Right atrium auricular region (tissue), 2 donors: ENCODE data around the gene ALG1L2. TPM values are rescaled to one million over a fixed set of nuclear protein-coding genes. Genes with fewer than 3 reads are reported as not detected.
"Not testable (repeated sequence)": the region's sequence is repeated elsewhere in the genome, so short reads cannot be mapped to it uniquely, and the experiment has no call there.

ENCODE experiments used
- DNase-seq: peaks from one replicate; pipeline ENCODE4 v3.0.0-alpha.2; 2019; ENCODE audit warnings: low spot score
- H3K27ac ChIP-seq, 2 donors: fragments of 200-600 bp; sonication (generic); 1 replicate in 1 of 2; 2 replicates in 1 of 2; pipeline ENCODE4 v1.5.1; 2016 to 2019
- H3K27me3 ChIP-seq, 2 donors: fragments of 200-600 bp; sonication (generic); one replicate each; pipeline versions ENCODE4 v1.5.1 to v1.6.0; 2017 to 2019
- H3K36me3 ChIP-seq: fragments of 200-600 bp; sonication (generic); one replicate; pipeline ENCODE4 v1.5.1; 2016
- H3K4me1 ChIP-seq, 2 donors: fragments of 200-600 bp; sonication (generic); one replicate each; pipeline versions ENCODE4 v1.5.1 to v1.6.0; 2017 to 2019
- H3K4me3 ChIP-seq, 2 donors: fragments of 200-600 bp; sonication (generic); 1 replicate in 1 of 2; 2 replicates in 1 of 2; pipeline ENCODE4 v1.5.1; 2017 to 2019; ENCODE audit warnings: mild to moderate bottlenecking in 1 of 2, moderate library complexity in 1 of 2
- H3K9me3 ChIP-seq, 2 donors: fragments of 200-600 bp; sonication (generic); one replicate each; pipeline ENCODE4 v1.5.1; 2019
- CTCF ChIP-seq, 2 donors: fragments of 200-600 bp; sonication (generic); IDR thresholded peaks; one replicate each; pipeline ENCODE4 v1.5.1; 2019; ENCODE audit warnings: antibody characterized with exemption in 2 of 2
- total RNA-seq, 2 donors: library from RNA; depleted of rRNA; stranded (reverse); fragments of >200 nt; gene quantifications; one replicate each; pipeline ENCODE4 v1.1.0, GENCODE V29; 2016

Gene ALG1L2
- total RNA-seq: not detected

DNA sequence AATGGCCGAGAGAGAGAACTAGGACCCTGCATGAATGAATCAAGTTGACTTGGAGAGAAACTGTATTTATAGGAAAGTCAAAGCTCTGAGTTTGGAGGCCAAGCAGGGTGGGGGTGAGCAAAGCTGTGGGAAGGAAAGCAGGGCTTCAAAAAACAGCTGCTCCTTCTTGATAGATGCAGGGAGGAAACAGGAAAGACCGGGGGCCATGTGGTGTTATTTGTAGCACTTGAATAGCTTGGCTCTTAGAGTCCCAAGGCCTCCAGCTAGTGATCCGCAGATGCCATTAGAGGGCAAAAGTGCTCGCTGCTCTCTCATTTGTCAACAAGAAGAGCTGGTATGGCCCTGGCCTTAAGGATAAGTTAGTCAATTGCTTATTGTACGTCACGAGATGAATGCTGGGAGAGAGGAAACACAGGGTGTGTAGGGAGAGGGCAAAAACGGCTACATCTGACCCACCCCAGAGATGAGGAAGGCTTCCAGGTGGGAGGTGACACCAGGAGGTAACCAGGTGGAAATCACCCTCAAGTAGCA is at the start of gene ALG1L2:
TSS of gene ALG1L2 (plus strand) at position 481 of the 531 bp plus-strand sequence. CDS start 186 bp downstream, outside the sequence.
- H3K4me3 ChIP-seq: no peak within 1 kb of the TSS
- H3K27ac ChIP-seq: no peak within 1 kb of the TSS
- H3K27me3 ChIP-seq: no peaks in the 10 kb centered on the region
- TF ChIP-seq CTCF (IDR thresholded peaks at IDR 0.05): no peak
- no peaks in the 10 kb centered on the region for H3K4me1 ChIP-seq
- no peaks in the 10 kb centered on the region for H3K9me3 ChIP-seq
- DNase-seq: no peak
- no peaks in the 10 kb centered on the region for H3K36me3 ChIP-seq

GRCh38 chr3:130037126-130037815 is 44.4 kb upstream of the ALG1L2 start:
- not testable (repeated sequence) for H3K4me1 ChIP-seq, H3K27ac ChIP-seq, H3K9me3 ChIP-seq, DNase-seq, H3K36me3 ChIP-seq, H3K4me3 ChIP-seq, H3K27me3 ChIP-seq

DNA sequence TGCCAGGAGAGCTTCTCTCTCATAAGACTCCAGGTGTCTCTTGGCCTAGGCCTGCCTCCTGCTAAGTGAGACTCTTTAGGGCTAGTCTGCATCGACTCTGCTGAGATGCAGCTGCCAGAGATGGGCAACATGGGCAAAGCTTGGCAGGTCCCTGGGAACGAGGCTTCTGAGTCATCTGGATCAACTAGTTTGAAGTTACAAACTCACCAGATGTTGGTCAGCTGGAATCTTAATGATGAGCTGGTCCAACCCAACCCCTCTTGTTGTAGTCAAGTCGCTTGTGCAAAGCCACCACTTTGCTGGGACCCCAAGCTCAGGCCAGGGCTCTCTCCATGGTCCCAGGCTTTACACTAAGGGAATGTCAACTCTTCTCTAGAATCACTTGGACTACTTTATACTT is 38.9 kb upstream of the ALG1L2 start:
- H3K27ac ChIP-seq, H3K9me3 ChIP-seq, H3K4me3 ChIP-seq, H3K27me3 ChIP-seq, DNase-seq, H3K36me3 ChIP-seq, H3K4me1 ChIP-seq: not testable (repeated sequence)

DNA sequence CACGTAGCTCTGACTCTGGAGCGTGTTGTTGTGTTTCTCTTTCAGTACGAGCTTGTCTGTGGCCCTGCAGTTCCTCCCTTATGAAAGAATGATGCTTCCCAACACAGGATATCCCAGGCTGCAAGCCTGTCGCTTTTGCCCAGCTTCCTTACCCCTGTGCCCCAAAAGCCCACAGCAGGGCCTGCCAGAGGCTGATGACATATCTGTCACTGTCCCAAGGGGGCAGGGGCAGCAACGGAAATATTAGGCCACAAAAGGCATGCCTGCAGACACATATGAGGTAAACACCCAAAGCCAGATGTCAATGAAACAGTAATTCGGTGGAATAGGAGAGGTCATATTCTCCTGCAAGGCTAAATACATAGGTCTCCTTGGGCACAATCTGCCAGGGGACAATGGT is 38.0 kb upstream of the ALG1L2 start:
- H3K27me3 ChIP-seq, H3K27ac ChIP-seq, H3K36me3 ChIP-seq, H3K4me1 ChIP-seq, DNase-seq, H3K4me3 ChIP-seq, H3K9me3 ChIP-seq: not testable (repeated sequence)

GRCh38 chr3:130044370-130044769 is 37.3 kb upstream of the ALG1L2 start:
- DNase-seq: no peak
- TF ChIP-seq CTCF (IDR thresholded peaks at IDR 0.05): no peak

GRCh38 chr3:130048726-130049125 is 32.9 kb upstream of the ALG1L2 start:
- Histone ChIP-seq H3K4me1 (no peaks in the 10 kb centered on the region), H3K36me3 (no peaks in the 10 kb centered on the region), H3K27me3 (no peaks in the 10 kb centered on the region), H3K4me3 (no peak overlapping the region), H3K27ac (no peak overlapping the region), H3K9me3 (no peaks in the 10 kb centered on the region)
- DNase-seq: no peak
- no peak for TF ChIP-seq CTCF (IDR thresholded peaks at IDR 0.05)

More at GRCh38 chr3:130044370-130044769, 37.3 kb upstream of the ALG1L2 start:
- Histone ChIP-seq H3K27ac (no peak overlapping the region), H3K27me3 (no peaks in the 10 kb centered on the region), H3K9me3 (no peaks in the 10 kb centered on the region), H3K36me3 (no peaks in the 10 kb centered on the region), H3K4me3 (no peak overlapping the region), H3K4me1 (no peaks in the 10 kb centered on the region)

DNA sequence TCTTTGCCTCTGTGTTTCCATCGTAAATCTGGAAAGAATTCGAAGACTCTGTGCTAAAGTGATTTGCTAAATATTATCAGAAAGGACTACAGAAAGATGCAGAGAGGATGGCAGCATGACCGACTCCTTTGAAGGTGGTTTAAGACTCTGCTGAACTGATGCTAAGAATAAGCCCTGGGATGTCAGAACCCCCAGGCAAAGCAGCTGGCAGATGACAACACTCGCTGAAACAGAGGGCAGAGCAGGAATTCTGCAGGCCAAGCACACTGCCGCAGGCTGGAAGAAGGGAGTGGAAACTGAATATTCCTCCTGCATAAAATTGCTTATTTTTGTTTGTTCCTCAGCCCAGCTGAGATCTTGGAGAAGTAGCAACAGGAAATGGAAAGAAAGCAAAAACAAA is 29.3 kb upstream of the ALG1L2 start:
- DNase-seq, H3K36me3 ChIP-seq, H3K4me3 ChIP-seq, H3K27me3 ChIP-seq, H3K27ac ChIP-seq, H3K4me1 ChIP-seq, H3K9me3 ChIP-seq: not testable (repeated sequence)

DNA sequence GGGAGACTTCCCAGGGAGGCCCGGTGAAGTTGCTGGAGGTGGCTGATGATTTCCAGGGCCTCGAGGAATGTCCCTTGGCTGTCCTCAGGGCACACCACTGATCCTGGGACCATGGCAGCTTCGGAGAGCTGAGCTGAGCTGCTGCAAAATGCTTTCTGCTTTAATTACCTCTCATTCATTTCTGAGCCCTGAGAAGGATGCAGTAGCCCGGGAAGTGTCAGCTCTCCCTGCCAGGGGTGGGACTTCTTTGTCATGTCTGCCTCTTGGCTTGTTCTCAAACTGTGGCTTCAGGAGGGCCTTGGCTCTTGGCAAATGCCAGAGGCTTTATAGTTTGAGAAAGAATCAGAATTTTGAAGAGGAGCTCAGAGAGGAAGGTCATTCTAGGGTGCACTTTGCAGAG is 28.7 kb upstream of the ALG1L2 start:
- H3K4me1 ChIP-seq, H3K27me3 ChIP-seq, H3K27ac ChIP-seq: not testable (repeated sequence)

GRCh38 chr3:130057536-130058266 is 23.9 kb upstream of the ALG1L2 start:
- not testable (repeated sequence) for H3K4me3 ChIP-seq, H3K36me3 ChIP-seq, H3K27me3 ChIP-seq, H3K9me3 ChIP-seq, DNase-seq, H3K4me1 ChIP-seq, H3K27ac ChIP-seq

More for the DNA sequence above, 28.7 kb upstream of the ALG1L2 start:
- H3K9me3 ChIP-seq, DNase-seq, H3K4me3 ChIP-seq, H3K36me3 ChIP-seq: not testable (repeated sequence)

DNA sequence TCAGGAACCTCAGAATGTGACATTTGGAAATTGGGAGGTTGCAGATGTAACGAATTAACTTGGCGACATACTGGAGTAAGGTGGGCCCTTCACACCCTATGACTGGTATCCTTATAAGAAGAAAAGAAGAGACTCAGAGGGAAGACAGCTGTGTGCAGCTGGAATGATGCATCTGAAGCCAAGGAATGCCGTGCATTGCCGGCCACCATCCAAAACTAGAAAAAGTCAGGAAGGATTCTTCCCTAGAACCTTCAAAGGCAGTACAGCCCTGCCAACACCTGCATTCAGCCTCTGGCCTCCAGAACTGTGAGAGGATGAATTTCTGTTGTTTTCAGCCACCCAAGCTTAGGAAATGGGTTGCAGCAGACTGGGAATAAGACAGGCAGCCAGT is 23.4 kb upstream of the ALG1L2 start:
- not testable (repeated sequence) for H3K36me3 ChIP-seq, DNase-seq, H3K4me1 ChIP-seq, H3K9me3 ChIP-seq, H3K4me3 ChIP-seq, H3K27ac ChIP-seq, H3K27me3 ChIP-seq

- H3K9me3 ChIP-seq, DNase-seq, H3K27me3 ChIP-seq, H3K36me3 ChIP-seq, H3K4me3 ChIP-seq, H3K27ac ChIP-seq, H3K4me1 ChIP-seq: not testable (repeated sequence)
Measured at GRCh38 chr3:130058716-130059115, 22.9 kb upstream of the ALG1L2 start.

- H3K9me3 ChIP-seq, H3K4me1 ChIP-seq, H3K27me3 ChIP-seq, H3K27ac ChIP-seq, DNase-seq, H3K36me3 ChIP-seq, H3K4me3 ChIP-seq: not testable (repeated sequence)
Measured at GRCh38 chr3:130059162-130059561, 22.5 kb upstream of the ALG1L2 start.
